ENCODE results near the gene SNAI1.

DNA sequence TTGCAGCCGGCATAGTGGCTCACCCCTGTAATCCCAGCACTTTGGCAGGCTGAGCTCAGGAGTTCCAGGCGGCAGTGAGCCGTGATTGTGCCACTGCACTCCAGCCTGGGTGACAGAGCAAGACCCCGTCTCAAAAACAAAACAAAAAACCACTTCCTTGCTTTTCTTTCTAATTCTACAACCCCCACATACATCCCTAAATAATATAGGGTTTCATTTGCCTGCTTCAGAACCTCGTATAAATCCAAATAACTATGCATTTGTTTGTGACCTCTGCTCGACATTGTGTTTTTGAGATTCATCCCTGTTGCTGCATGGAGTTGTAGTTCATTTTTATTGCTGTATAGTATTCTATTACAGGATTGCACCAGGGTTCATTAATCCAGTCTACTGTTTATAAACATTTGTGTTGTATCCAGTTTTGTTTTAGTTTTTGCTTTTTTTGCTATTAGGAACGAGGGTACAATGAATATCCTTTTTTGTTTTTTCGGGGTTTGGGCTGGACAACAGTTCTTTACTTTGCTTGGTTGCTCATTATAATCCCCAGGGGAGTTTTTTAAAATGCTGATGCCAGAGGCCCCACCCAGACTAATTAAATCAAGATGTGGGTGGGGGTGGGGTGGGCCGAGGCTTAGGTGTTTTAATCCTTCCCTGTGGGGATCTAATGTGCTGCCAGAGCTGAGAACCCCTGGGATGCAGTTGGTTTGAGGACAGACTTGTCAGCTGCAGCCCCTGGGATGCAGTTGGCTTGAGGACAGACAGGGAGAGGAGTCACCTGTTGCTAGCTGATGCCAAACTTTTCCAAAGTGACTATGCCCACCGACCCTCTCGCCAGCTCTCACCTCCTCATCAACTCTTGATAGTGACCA, 2.4 kb upstream of the SNAI1 start:
- TF ChIP-seq, protein P1, sequence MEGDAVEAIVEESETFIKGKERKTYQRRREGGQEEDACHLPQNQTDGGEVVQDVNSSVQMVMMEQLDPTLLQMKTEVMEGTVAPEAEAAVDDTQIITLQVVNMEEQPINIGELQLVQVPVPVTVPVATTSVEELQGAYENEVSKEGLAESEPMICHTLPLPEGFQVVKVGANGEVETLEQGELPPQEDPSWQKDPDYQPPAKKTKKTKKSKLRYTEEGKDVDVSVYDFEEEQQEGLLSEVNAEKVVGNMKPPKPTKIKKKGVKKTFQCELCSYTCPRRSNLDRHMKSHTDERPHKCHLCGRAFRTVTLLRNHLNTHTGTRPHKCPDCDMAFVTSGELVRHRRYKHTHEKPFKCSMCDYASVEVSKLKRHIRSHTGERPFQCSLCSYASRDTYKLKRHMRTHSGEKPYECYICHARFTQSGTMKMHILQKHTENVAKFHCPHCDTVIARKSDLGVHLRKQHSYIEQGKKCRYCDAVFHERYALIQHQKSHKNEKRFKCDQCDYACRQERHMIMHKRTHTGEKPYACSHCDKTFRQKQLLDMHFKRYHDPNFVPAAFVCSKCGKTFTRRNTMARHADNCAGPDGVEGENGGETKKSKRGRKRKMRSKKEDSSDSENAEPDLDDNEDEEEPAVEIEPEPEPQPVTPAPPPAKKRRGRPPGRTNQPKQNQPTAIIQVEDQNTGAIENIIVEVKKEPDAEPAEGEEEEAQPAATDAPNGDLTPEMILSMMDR (conservative IDR thresholded peaks at IDR 0.05) = no peak
- no peak for TF ChIP-seq EZH2 (IDR thresholded peaks at IDR 0.05; ENCODE audit: low read depth)
